NCI-H2029 treated with DMSO at 0.1 percent for 48 hours (cell line): ENCODE data around the gene LIMS2.
A peak's percentile ranks its signal among the peaks of the same experiment; 100 is the strongest.

ENCODE experiments used
- DNase-seq: peaks from one replicate; lab custom pipeline; 2025; lab: John Stamatoyannopoulos, UW

LIMS2 gene

GRCh38 chr2:127675331-127676261, at the start of gene LIMS2:
LIMS2 (minus strand) TSS chr2:127675530; CDS start chr2:127675024, 506 bp downstream.
- DNase-seq: no peak

GRCh38 chr2:127722807-127723206, 47.5 kb upstream of the LIMS2 start:
- DNase-seq: no peak

GRCh38 chr2:127721978-127722355, 46.6 kb upstream of the LIMS2 start:
- no peak for DNase-seq

- DNase-seq: no peak
These were observed 46.1 kb upstream of the LIMS2 start for GRCh38 chr2:127721311-127721977.

- no peak for DNase-seq
These were observed 44.2 kb upstream of the LIMS2 start for GRCh38 chr2:127719301-127720218.

- no peak for DNase-seq
These were observed 42.9 kb upstream of the LIMS2 start for GRCh38 chr2:127718271-127718670.

- DNase-seq: no peak
These were observed 40.6 kb upstream of the LIMS2 start for GRCh38 chr2:127715778-127716449.

- no peak for DNase-seq
These were observed 38.2 kb upstream of the LIMS2 start for GRCh38 chr2:127713562-127713961.

GRCh38 chr2:127712999-127713398, 37.7 kb upstream of the LIMS2 start:
- DNase-seq: no peak

GRCh38 chr2:127709336-127709735, 34.0 kb upstream of the LIMS2 start:
- no peak for DNase-seq

GRCh38 chr2:127707890-127708648, 32.7 kb upstream of the LIMS2 start:
- DNase-seq: no peak

GRCh38 chr2:127706215-127706990, 31.1 kb upstream of the LIMS2 start:
- DNase-seq: no peak

- no peak for DNase-seq
These were observed 30.2 kb upstream of the LIMS2 start for GRCh38 chr2:127705391-127706065.

GRCh38 chr2:127704641-127705390, 29.5 kb upstream of the LIMS2 start:
- DNase-seq: no peak

GRCh38 chr2:127703282-127703681, 28.0 kb upstream of the LIMS2 start:
- DNase-seq: no peak

GRCh38 chr2:127702395-127703009, 27.2 kb upstream of the LIMS2 start:
- no peak for DNase-seq

GRCh38 chr2:127701651-127702394, 26.5 kb upstream of the LIMS2 start:
- DNase-seq: peak; percentile 5
